HG02938 (cell line): ENCODE results near the gene HBA2.
"Not testable (repeated sequence)": the region's sequence is repeated elsewhere in the genome, so short reads cannot be mapped to it uniquely, and the experiment has no call there.

Experiments
- ATAC-seq: cut with Tn5 transposase; IDR thresholded peaks from one replicate; pipeline ENCODE4 v1.9.1; 2021; ENCODE audit warnings: mild to moderate bottlenecking, moderate library complexity; ENCODE audit not compliant: unreplicated experiment

HBA2 gene

GRCh38 chr16:191831-192230 lies 19.2 kb downstream of the HBA2 start:
- ATAC-seq = no peak

GRCh38 chr16:192686-193085 lies 20.0 kb downstream of the HBA2 start:
- ATAC-seq = no peak

GRCh38 chr16:193441-193840 lies 20.8 kb downstream of the HBA2 start:
- ATAC-seq = no peak

DNA sequence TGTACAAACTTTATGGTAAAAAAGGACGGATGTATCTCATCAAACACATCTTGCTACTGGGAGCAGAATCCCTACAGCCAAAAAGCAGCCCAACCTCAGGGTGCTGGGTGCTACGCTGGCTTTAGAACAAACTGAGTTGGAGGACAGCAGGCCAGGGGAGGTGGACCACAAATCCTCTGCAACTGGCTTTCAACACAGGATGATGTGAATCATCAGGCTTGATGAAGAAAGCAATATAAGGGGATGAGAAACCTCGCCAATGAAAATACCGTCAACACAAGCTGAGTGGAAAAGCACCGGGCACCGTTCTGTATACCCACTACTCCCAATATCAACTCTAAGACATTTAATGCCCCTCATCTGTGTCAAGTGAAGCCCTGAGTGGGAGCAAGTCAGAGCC lies 21.8 kb downstream of the HBA2 start:
- ATAC-seq = no peak

GRCh38 chr16:200388-200787 lies 27.7 kb downstream of the HBA2 start:
- no peak for ATAC-seq

GRCh38 chr16:203246-203645 lies 30.6 kb downstream of the HBA2 start:
- ATAC-seq = no peak

DNA sequence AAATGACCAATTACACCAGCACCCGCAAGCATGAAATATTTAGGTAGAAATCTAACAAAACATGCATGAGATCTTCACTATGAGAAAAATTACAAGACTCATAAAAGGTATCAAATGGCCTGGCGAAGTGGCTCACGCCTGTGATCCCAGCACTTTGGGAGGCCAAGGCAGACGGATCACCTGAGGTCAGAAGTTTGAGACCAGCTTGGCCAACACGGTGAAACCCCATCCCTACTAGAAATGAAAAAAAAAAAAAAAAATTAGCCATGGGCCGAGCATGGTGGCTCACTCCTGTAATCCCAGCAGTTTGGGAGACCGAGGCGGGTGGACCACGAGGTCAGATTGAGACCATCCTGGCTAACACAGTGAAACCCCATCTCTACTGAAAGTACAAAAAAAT lies 31.4 kb downstream of the HBA2 start:
- ATAC-seq = not testable (repeated sequence)

GRCh38 chr16:209359-209758 lies 36.7 kb downstream of the HBA2 start:
- not testable (repeated sequence) for ATAC-seq

GRCh38 chr16:211631-212180 lies 39.0 kb downstream of the HBA2 start:
- ATAC-seq = not testable (repeated sequence)

- ATAC-seq = no peak
Measured at GRCh38 chr16:212999-213398, 40.3 kb downstream of the HBA2 start.

DNA sequence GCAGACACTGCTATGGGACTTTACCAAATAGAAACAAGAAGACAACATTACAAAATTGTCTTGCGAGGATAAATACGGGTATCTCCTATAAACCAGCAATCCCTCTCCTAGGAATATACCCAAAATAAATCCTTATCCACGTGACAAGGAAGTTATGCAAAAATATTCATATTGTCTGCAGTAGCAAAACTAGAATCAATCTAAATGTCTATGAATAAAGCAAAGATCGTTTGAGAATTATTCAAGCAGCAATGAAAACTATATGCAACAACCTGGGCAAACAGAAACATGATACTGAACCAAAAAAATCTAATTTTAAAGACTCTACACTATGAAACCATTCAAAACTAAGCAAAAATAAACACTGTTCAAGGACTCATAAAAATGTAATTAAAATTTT lies 47.3 kb downstream of the HBA2 start:
- ATAC-seq = no peak
